GM12873 (cell line): ENCODE results near the gene FCHO2.

ENCODE experiments used
- CTCF ChIP-seq: IDR thresholded peaks from 2 replicates; pipeline ENCODE4 v1.5.1; 2012; ENCODE audit warnings: low read depth, mild to moderate bottlenecking, moderate library complexity, low read length, control low read depth; ENCODE audit not compliant: insufficient read depth; ENCODE audit errors: missing control alignments

Gene FCHO2

GRCh38 chr5:73135429-73136054 is 179.7 kb downstream of the FCHO2 start:
- TF ChIP-seq CTCF = peak; percentile 34

- TF ChIP-seq CTCF = no peak
Observed at GRCh38 chr5:73136055-73136562, 180.3 kb downstream of the FCHO2 start.

GRCh38 chr5:73137563-73138530 is 182.0 kb downstream of the FCHO2 start:
- no peak for TF ChIP-seq CTCF

- TF ChIP-seq CTCF = no peak
Observed at GRCh38 chr5:73139485-73139884, 183.6 kb downstream of the FCHO2 start.
